Measurements from ENCODE around the gene MEIOB. TPM values are rescaled to one million over a fixed set of nuclear protein-coding genes. Genes with fewer than 3 reads are reported as not detected.

The MEIOB gene
- total RNA-seq, 4 donors from 2014 or later: 0.76 TPM; not detected in 3

DNA sequence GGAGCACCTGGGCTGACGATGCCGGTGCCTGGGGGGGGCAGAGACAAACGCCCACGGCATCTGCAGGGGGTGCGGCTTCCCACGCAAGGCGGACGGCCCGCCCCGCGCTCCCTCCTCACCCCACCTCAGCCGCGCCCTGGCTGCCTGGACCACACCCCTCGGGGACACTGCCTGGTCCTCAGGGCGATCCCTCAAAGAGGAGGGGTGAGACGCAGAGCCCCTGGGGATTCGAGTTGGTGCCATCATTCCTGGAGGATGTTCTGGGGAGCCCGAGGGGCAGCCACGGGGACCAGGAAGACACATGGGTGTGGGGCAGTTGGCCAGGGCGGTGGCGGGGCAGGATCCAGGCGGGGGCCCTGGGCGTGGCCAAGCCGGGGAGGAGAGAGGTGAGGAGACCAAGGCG lies 82.3 kb downstream of the MEIOB start:
- peak overlapping the region in 1 of 4 donors; percentile 55 for H3K27ac ChIP-seq
- peaks cover 0 to 78% (median 8%) of the 10 kb centered on the region in 3 donors for H3K36me3 ChIP-seq
- H3K4me3 ChIP-seq: no peak overlapping the region
- intact Hi-C loops (cut with DNase I): no loop called here
- peaks cover 8 to 59% (median 16%) of the 10 kb centered on the region in 3 donors for H3K4me1 ChIP-seq
- no peaks in the 10 kb centered on the region for H3K9me3 ChIP-seq
- no peak for TF ChIP-seq POLR2A (IDR thresholded peaks at IDR 0.05)
- TF ChIP-seq, protein P1, sequence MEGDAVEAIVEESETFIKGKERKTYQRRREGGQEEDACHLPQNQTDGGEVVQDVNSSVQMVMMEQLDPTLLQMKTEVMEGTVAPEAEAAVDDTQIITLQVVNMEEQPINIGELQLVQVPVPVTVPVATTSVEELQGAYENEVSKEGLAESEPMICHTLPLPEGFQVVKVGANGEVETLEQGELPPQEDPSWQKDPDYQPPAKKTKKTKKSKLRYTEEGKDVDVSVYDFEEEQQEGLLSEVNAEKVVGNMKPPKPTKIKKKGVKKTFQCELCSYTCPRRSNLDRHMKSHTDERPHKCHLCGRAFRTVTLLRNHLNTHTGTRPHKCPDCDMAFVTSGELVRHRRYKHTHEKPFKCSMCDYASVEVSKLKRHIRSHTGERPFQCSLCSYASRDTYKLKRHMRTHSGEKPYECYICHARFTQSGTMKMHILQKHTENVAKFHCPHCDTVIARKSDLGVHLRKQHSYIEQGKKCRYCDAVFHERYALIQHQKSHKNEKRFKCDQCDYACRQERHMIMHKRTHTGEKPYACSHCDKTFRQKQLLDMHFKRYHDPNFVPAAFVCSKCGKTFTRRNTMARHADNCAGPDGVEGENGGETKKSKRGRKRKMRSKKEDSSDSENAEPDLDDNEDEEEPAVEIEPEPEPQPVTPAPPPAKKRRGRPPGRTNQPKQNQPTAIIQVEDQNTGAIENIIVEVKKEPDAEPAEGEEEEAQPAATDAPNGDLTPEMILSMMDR (IDR thresholded peaks at IDR 0.05): no peak
- no peak for DNase-seq
- 61 to 89% methylated on average over 3 to 9 of the region's 25 CpGs for WGBS, 2 donors
- no peaks in the 10 kb centered on the region for H3K27me3 ChIP-seq

DNA sequence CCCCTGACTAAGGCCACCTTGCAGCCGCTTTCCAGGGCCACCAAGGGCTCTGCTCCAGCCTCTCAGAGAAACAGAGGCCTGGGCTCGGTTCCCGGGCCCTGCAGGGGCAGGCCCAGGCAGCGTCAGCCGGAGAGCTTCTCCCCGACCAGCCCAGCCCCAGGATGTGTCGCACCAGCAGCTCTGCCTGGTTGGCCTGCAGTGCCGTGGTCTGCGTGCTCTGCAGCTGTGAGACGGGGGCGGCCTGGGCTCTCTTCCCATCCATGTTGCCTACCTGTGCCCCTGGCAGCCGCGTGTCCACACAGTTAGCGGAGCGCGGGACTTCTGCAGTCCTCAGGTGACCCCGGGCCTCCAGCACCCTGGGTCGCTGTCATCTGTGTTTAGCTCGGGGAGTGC lies 83.3 kb downstream of the MEIOB start:
- Histone ChIP-seq H3K27ac (peak overlapping the region in 2 of 4 donors; percentile 15 to 55), H3K36me3 (peaks cover 0 to 78% (median 8%) of the 10 kb centered on the region in 3 donors)
- no peak for DNase-seq

DNA sequence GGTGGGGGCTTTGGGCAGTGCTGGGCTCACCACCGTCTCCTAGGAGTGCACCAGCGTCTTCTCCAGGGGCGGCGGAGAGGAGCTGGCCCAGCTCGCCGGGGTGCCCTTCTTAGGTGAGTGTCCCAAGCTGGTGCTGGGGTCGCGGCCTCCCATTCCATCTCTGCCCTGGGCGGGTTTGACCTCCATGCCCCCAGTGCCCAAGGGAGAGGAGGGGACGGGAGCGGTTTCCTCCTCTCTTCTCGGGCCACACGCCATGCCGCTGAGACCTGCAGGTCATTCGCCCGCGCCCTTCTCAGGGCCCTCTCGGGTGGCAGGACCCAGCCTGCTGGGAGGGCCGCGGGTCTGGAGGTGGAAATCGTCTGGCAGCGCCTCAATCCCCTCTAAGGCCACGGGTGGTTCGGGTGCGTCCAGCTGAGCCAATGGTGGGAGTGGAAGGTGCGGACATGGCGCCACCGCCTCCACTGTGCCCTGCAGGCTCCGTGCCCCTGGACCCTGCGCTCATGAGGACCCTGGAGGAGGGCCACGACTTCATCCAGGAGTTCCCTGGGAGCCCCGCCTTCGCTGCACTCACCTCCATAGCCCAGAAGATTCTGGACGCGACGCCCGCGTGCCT lies 83.8 kb downstream of the MEIOB start:
- no peaks in the 10 kb centered on the region for H3K27me3 ChIP-seq
- H3K9me3 ChIP-seq: no peaks in the 10 kb centered on the region
- DNase-seq: no peak
- H3K4me1 ChIP-seq: peaks cover 20 to 62% (median 28%) of the 10 kb centered on the region in 3 donors
- H3K4me3 ChIP-seq: no peak overlapping the region
- peak overlapping the region in 2 of 4 donors; percentile 15 to 55 for H3K27ac ChIP-seq
- intact Hi-C loops (cut with DNase I): no loop called here
- peaks cover 0 to 78% (median 8%) of the 10 kb centered on the region in 3 donors for H3K36me3 ChIP-seq
- no peak for TF ChIP-seq POLR2A (IDR thresholded peaks at IDR 0.05)
- TF ChIP-seq, protein P1 (IDR thresholded peaks at IDR 0.05): no peak
- 80 to 81% methylated on average over 1 to 7 of the region's 38 CpGs for WGBS, 2 donors

More for the DNA sequence above, 83.3 kb downstream of the MEIOB start:
- intact Hi-C loops (cut with DNase I): no loop called here
- Histone ChIP-seq H3K4me1 (peaks cover 17 to 62% (median 26%) of the 10 kb centered on the region in 3 donors), H3K4me3 (no peak overlapping the region), H3K27me3 (no peaks in the 10 kb centered on the region), H3K9me3 (no peaks in the 10 kb centered on the region)
- TF ChIP-seq POLR2A (IDR thresholded peaks at IDR 0.05): no peak
- TF ChIP-seq, protein P1 (IDR thresholded peaks at IDR 0.05): no peak
- WGBS, 2 donors: 60% methylated on average over 2 of the region's 19 CpGs; no CpG with 5 or more reads in 1 of the 2 donors

DNA sequence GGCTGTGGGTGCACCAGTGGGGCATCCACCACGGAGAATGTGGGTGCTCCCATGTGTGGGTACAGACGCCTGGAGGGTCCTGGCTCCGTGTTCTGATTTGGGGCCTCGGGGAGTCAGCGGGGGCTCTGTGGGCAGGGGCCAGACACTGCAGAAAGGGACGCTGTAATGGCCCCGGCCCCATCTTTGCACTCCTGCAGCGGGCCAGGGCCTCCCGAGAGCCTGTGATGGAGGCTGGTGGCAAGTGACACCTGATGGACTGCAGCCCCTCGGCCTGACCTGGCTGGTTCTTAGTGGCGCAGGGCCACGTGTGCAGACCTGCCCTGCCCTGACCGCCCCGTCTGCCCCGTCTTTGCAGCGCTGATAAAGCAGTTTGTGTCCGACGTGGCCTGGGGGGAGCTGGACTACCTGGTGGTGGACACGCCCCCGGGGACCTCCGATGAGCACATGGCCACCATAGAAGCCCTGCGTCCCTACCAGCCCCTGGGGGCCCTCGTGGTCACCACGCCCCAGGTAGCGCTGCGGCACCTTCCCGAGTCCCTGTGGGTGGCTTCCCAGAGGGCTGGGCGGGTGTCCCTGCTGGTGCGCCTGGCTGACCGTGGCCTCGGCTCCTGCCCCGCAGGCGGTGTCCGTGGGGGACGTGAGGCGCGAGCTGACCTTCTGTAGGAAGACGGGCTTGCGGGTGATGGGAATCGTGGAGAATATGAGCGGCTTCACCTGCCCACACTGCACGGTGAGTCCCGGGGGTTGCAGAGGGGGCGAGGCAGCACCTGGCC lies 84.5 kb downstream of the MEIOB start:
- intact Hi-C loops (cut with DNase I): no loop called here
- Histone ChIP-seq H3K9me3 (no peaks in the 10 kb centered on the region), H3K27ac (no peak overlapping the region), H3K4me3 (no peak overlapping the region), H3K36me3 (peaks cover 0 to 76% (median 8%) of the 10 kb centered on the region in 3 donors), H3K4me1 (peaks cover 21 to 63% (median 28%) of the 10 kb centered on the region in 3 donors), H3K27me3 (no peaks in the 10 kb centered on the region)
- WGBS, 2 donors: 94% methylated on average over 5 of the region's 44 CpGs; no CpG with 5 or more reads in 1 of the 2 donors
- TF ChIP-seq, protein P1 (IDR thresholded peaks at IDR 0.05): no peak
- TF ChIP-seq POLR2A (IDR thresholded peaks at IDR 0.05): no peak
- DNase-seq: no peak

DNA sequence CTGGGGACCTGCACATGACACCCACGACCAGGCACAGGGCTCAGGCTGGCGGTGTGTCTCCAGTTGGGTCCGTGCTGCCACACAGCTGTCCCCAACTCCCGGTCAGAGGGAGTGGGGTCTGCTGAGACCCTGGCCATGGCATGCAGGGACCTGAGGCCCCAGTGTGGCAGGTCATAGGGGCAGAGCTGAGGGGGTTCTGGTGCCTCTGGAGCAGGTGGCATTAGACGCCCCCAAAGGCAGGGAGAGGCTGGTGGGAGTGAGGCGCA lies 85.0 kb downstream of the MEIOB start:
- Histone ChIP-seq H3K27me3 (no peaks in the 10 kb centered on the region), H3K4me1 (peaks cover 21 to 63% (median 28%) of the 10 kb centered on the region in 3 donors), H3K27ac (no peak overlapping the region), H3K9me3 (no peaks in the 10 kb centered on the region), H3K36me3 (peaks cover 0 to 71% (median 8%) of the 10 kb centered on the region in 3 donors), H3K4me3 (no peak overlapping the region)
- intact Hi-C loops (cut with DNase I): no loop called here
- DNase-seq: no peak
- WGBS, 2 donors: 81% methylated on average over 4 of the region's 6 CpGs; no CpG with 5 or more reads in 1 of the 2 donors
- TF ChIP-seq, protein P1 (IDR thresholded peaks at IDR 0.05): no peak
- TF ChIP-seq POLR2A (IDR thresholded peaks at IDR 0.05): no peak

Data from esophagus squamous epithelium (tissue), 5 donors.